Natural killer cell (primary cell): Measurements from ENCODE around the gene PRR35. TPM values are rescaled to one million over a fixed set of nuclear protein-coding genes. Genes with fewer than 3 reads are reported as not detected.

Experiments used
- ATAC-seq, 3 donors: fragments of 150-1000 bp in 2 of 3; fragments of 200-7000 bp in 1 of 3; cut with Tn5 transposase; 1 replicate in 1 of 3; 2 replicates in 2 of 3; pipeline ENCODE4 v1.10.0; 2021; ENCODE audit warnings: mild to moderate bottlenecking in 2 of 3, moderate library complexity in 2 of 3
- DNase-seq, 2 donors: peaks; one replicate each; pipeline versions ENCODE4 v3.0.0 to v3.0.0-alpha.2; 2013 to 2021; ENCODE audit warnings: mixed read lengths in 1 of 2
- H3K27ac ChIP-seq: one replicate; pipeline ENCODE4 v1.5.1; 2013; ENCODE audit warnings: mild to moderate bottlenecking, low read length
- H3K27me3 ChIP-seq: one replicate; pipeline ENCODE4 v1.6.1; 2013; ENCODE audit warnings: low read length; ENCODE audit not compliant: control insufficient read depth, insufficient read depth
- H3K36me3 ChIP-seq: one replicate; pipeline ENCODE4 v1.6.1; 2013; ENCODE audit warnings: low read length; ENCODE audit not compliant: control insufficient read depth, insufficient read depth
- H3K4me1 ChIP-seq: one replicate; pipeline ENCODE4 v1.6.1; 2013; ENCODE audit warnings: low read length; ENCODE audit not compliant: control insufficient read depth, insufficient read depth
- H3K4me3 ChIP-seq: one replicate; pipeline ENCODE4 v1.5.1; 2013; ENCODE audit warnings: low read length
- H3K9me3 ChIP-seq: one replicate; pipeline ENCODE4 v1.6.1; 2013; ENCODE audit warnings: low read length; ENCODE audit not compliant: control insufficient read depth, insufficient read depth
- H3K27ac Mint-ChIP-seq, 2 donors: one replicate each; pipeline ENCODE4 v1.8.0; 2022; ENCODE audit warnings: mild to moderate bottlenecking in 2 of 2, mixed read lengths in 2 of 2, moderate library complexity in 1 of 2
- H3K27me3 Mint-ChIP-seq, 2 donors: one replicate each; pipeline ENCODE4 v1.8.0; 2022; ENCODE audit warnings: low read depth in 2 of 2, mixed read lengths in 2 of 2
- H3K36me3 Mint-ChIP-seq: one replicate; pipeline ENCODE4 v1.8.0; 2022; ENCODE audit warnings: mixed read lengths
- H3K4me1 Mint-ChIP-seq, 2 donors: one replicate each; pipeline ENCODE4 v1.8.0; 2022; ENCODE audit warnings: mixed read lengths in 2 of 2
- H3K4me3 Mint-ChIP-seq: one replicate; pipeline ENCODE4 v1.8.0; 2022; ENCODE audit warnings: mild to moderate bottlenecking, moderate library complexity, mixed read lengths
- H3K9me3 Mint-ChIP-seq, 2 donors: one replicate each; pipeline ENCODE4 v1.8.0; 2022; ENCODE audit warnings: mixed read lengths in 2 of 2
- CTCF ChIP-seq: fragments of 200-600 bp; IDR thresholded peaks from one replicate; pipeline ENCODE4 v1.8.0; 2022; ENCODE audit warnings: antibody characterized with exemption
- WGBS: methylation state at CpG from one replicate; pipeline ENCODE4 v1.1.7; 2013; ENCODE audit warnings: missing lambda C conversion rate; ENCODE audit not compliant: insufficient coverage; 5-methylcytosine and 5-hydroxymethylcytosine counted together
- intact Hi-C: fragments of 100-400 bp; cut with micrococcal nuclease; formaldehyde crosslinking; loops from one replicate; pipeline ENCODE4 v1.14.2; 2022
- total RNA-seq, 4 donors: library from RNA; stranded (reverse); fragments of 120-200 nt in 1 of 4; gene quantifications; one replicate each; pipeline versions ENCODE4 v1.2.3 to v1.2.4, GENCODE V29; 2013 to 2022

The PRR35 gene
- total RNA-seq, 3 donors from 2014 or later (not counting 1 experiment from before 2014, with no cell fraction given), result 0.20 TPM; not detected in 2

- Mint-ChIP-seq H3K36me3 (no peaks in the 10 kb centered on the region), H3K4me3 (no peak overlapping the region), H3K27me3 (no peaks in the 10 kb centered on the region), H3K4me1 (peaks cover 5 to 16% of the 10 kb centered on the region in 2 donors), H3K27ac (peak overlapping the region in 1 of 2 donors; percentile 31), H3K9me3 (no peaks in the 10 kb centered on the region)
- peaks cover 6% of the 10 kb centered on the region for H3K4me1 ChIP-seq
- no peak overlapping the region for H3K27ac ChIP-seq
- intact Hi-C loops, result loop anchor here (2.0 to 5.0 kb wide), 2 partner anchors 32 to 218 kb away; no protein-coding TSS in a partner anchor
- no peaks in the 10 kb centered on the region for H3K27me3 ChIP-seq
- no peak overlapping the region for H3K4me3 ChIP-seq
- ATAC-seq (peak; percentile 74 to 84 (median 78)), DNase-seq (peak; percentile 62 to 78)
- WGBS, result 80% methylated on average over 28 of the region's 28 CpGs
- H3K36me3 ChIP-seq, result no peaks in the 10 kb centered on the region
- peak; percentile 77 for TF ChIP-seq CTCF
- no peaks in the 10 kb centered on the region for H3K9me3 ChIP-seq
Measured at GRCh38 chr16:610513-611381, 50.6 kb downstream of the PRR35 start.

- WGBS, result 80% methylated on average over 13 of the region's 13 CpGs
- H3K27ac ChIP-seq, result no peak overlapping the region
- no peak for DNase-seq
- H3K27me3 ChIP-seq, result no peaks in the 10 kb centered on the region
- Mint-ChIP-seq H3K4me1 (peaks cover 9% of the 10 kb centered on the region in 2 donors), H3K27ac (no peak overlapping the region), H3K36me3 (no peaks in the 10 kb centered on the region), H3K27me3 (no peaks in the 10 kb centered on the region), H3K4me3 (no peak overlapping the region), H3K9me3 (no peaks in the 10 kb centered on the region)
- no peaks in the 10 kb centered on the region for H3K36me3 ChIP-seq
- H3K4me3 ChIP-seq, result no peak overlapping the region
- intact Hi-C loops, result no loop called here
- H3K4me1 ChIP-seq, result peaks cover 6% of the 10 kb centered on the region
- no peaks in the 10 kb centered on the region for H3K9me3 ChIP-seq
- TF ChIP-seq CTCF, result no peak
- no peak for ATAC-seq
Measured at GRCh38 chr16:615122-615521, 54.9 kb downstream of the PRR35 start.

Other genes starting within 250 kb of the PRR35 start
- 100 to 1,000 TPM; 100 to 122 (median 106) TPM for gene AXIN1, start 207.7 kb upstream of the PRR35 start, total RNA-seq
- 10 to 100 TPM; 33.9 to 38.9 (median 37.5) TPM for gene MRPL28, start 189.9 kb upstream of the PRR35 start, total RNA-seq
- 10 to 100 TPM; 48.0 to 66.7 (median 54.2) TPM for gene PGAP6, start 178.4 kb upstream of the PRR35 start, total RNA-seq
- gene NME4, start 163.2 kb upstream of the PRR35 start, total RNA-seq, result 10 to 100 TPM; 10.7 to 27.4 (median 25.4) TPM
- gene DECR2, start 158.5 kb upstream of the PRR35 start, total RNA-seq, result 10 to 100 TPM in 2 of 3 donors, 1 to 10 TPM in 1; 9.5 to 13.0 (median 12.9) TPM
- 10 to 100 TPM; 51.0 to 61.2 (median 55.3) TPM for gene RAB11FIP3, start 134.7 kb upstream of the PRR35 start, total RNA-seq
- gene CAPN15, start 32.7 kb upstream of the PRR35 start, total RNA-seq, result 100 to 1,000 TPM; 151 to 275 (median 186) TPM
- gene NHLRC4, start 6.6 kb downstream of the PRR35 start, total RNA-seq, result under 1 TPM; 0.28 to 0.75 (median 0.35) TPM
- gene PIGQ, start 9.6 kb downstream of the PRR35 start, total RNA-seq, result 10 to 100 TPM; 27.6 to 40.5 (median 37.0) TPM
- 10 to 100 TPM; 12.7 to 20.8 (median 20.0) TPM for gene RAB40C, start 29.7 kb downstream of the PRR35 start, total RNA-seq
- gene WFIKKN1, start 70.6 kb downstream of the PRR35 start, total RNA-seq, result 1 to 10 TPM in 1 of 3 donors, under 1 TPM in 2; 0.60 to 1.7 (median 0.75) TPM
- gene METTL26, start 75.9 kb downstream of the PRR35 start, total RNA-seq, result 10 to 100 TPM; 33.7 to 36.3 (median 36.1) TPM
- gene MCRIP2, start 81.4 kb downstream of the PRR35 start, total RNA-seq, result 10 to 100 TPM; 11.3 to 17.4 (median 15.7) TPM
- 10 to 100 TPM; 16.7 to 22.8 (median 20.2) TPM for gene WDR90, start 89.0 kb downstream of the PRR35 start, total RNA-seq
- 100 to 1,000 TPM; 205 to 216 (median 211) TPM for gene RHOT2, start 107.7 kb downstream of the PRR35 start, total RNA-seq
- 1 to 10 TPM; 2.9 to 4.2 (median 4.2) TPM for gene RHBDL1, start 115.3 kb downstream of the PRR35 start, total RNA-seq
- gene STUB1, start 120.0 kb downstream of the PRR35 start, total RNA-seq, result 10 to 100 TPM; 89.5 to 95.4 (median 93.5) TPM
- 10 to 100 TPM; 29.5 to 32.6 (median 31.5) TPM for gene JMJD8, start 123.9 kb downstream of the PRR35 start, total RNA-seq
- gene WDR24, start 130.0 kb downstream of the PRR35 start, total RNA-seq, result 10 to 100 TPM in 2 of 3 donors, 1 to 10 TPM in 1; 8.8 to 14.1 (median 10.2) TPM
- under 1 TPM in 2 of 3 donors, not detected in 1; 0.48 to 0.79 TPM for gene FBXL16, start 145.4 kb downstream of the PRR35 start, total RNA-seq
- 10 to 100 TPM; 11.8 to 16.6 (median 14.3) TPM for gene METRN, start 154.7 kb downstream of the PRR35 start, total RNA-seq
- 10 to 100 TPM; 33.7 to 39.0 (median 37.7) TPM for gene ANTKMT, start 160.8 kb downstream of the PRR35 start, total RNA-seq
- 10 to 100 TPM in 1 of 3 donors, 1 to 10 TPM in 2; 6.2 to 10.0 (median 7.7) TPM for gene CCDC78, start 166.0 kb downstream of the PRR35 start, total RNA-seq
- gene HAGHL, start 166.7 kb downstream of the PRR35 start, total RNA-seq, result 10 to 100 TPM; 13.5 to 21.5 (median 15.7) TPM
- gene CIAO3, start 180.6 kb downstream of the PRR35 start, total RNA-seq, result 10 to 100 TPM; 36.9 to 39.8 (median 37.5) TPM
- gene MSLN, start 200.3 kb downstream of the PRR35 start, total RNA-seq, result not detected
- gene RPUSD1, start 228.0 kb downstream of the PRR35 start, total RNA-seq, result 10 to 100 TPM; 20.8 to 31.7 (median 29.6) TPM
- gene CHTF18, start 228.2 kb downstream of the PRR35 start, total RNA-seq, result 10 to 100 TPM; 26.7 to 52.4 (median 40.5) TPM
- gene GNG13, start 240.3 kb downstream of the PRR35 start, total RNA-seq, result not detected